HEK293 (cell line): ENCODE data around the gene RPL13A.

ENCODE experiments used
- BCL11A ChIP-seq: fragments of 450-650 bp; formaldehyde crosslinking; IDR thresholded peaks from 2 replicates; pipeline ENCODE4 v1.5.1; 2016; ENCODE audit warnings: low read depth, missing biosample characterization, missing genetic modification characterization
- BCL6B ChIP-seq: fragments of 450-650 bp; formaldehyde crosslinking; IDR thresholded peaks from 2 replicates; pipeline ENCODE4 v1.5.1; 2017; ENCODE audit warnings: missing biosample characterization, missing genetic modification characterization
- ELK4 ChIP-seq: IDR thresholded peaks from 2 replicates; pipeline ENCODE4 v1.6.1; 2011; ENCODE audit warnings: mild to moderate bottlenecking, low read depth, low read length, borderline replicate concordance
- GLI4 ChIP-seq: fragments of 450-650 bp; formaldehyde crosslinking; IDR thresholded peaks from 2 replicates; pipeline ENCODE4 v1.5.1; 2016; ENCODE audit warnings: missing biosample characterization, missing genetic modification characterization
- PRDM1 ChIP-seq: fragments of 450-650 bp; formaldehyde crosslinking; IDR thresholded peaks from 2 replicates; pipeline ENCODE4; 2016; ENCODE audit warnings: missing biosample characterization, missing genetic modification characterization
- PRDM6 ChIP-seq: fragments of 450-650 bp; formaldehyde crosslinking; IDR thresholded peaks from 2 replicates; pipeline ENCODE4 v1.5.1; 2017; ENCODE audit warnings: missing biosample characterization, missing genetic modification characterization
- SCRT2 ChIP-seq: fragments of 450-650 bp; formaldehyde crosslinking; IDR thresholded peaks from 2 replicates; pipeline ENCODE4 v1.5.1; 2016; ENCODE audit warnings: missing biosample characterization, missing genetic modification characterization
- ZBTB20 ChIP-seq: fragments of 450-650 bp; formaldehyde crosslinking; IDR thresholded peaks from 2 replicates; pipeline ENCODE4 v1.5.1; 2016; ENCODE audit warnings: missing biosample characterization, missing genetic modification characterization
- ZBTB48 ChIP-seq: fragments of 450-650 bp; formaldehyde crosslinking; IDR thresholded peaks from 2 replicates; pipeline ENCODE4 v1.5.1; 2016; ENCODE audit warnings: missing biosample characterization, missing genetic modification characterization
- ZBTB7A ChIP-seq: fragments of 450-650 bp; formaldehyde crosslinking; IDR thresholded peaks from 2 replicates; pipeline ENCODE4 v1.5.1; 2016; ENCODE audit warnings: low read depth, missing biosample characterization, missing genetic modification characterization
- ZNF10 ChIP-seq: fragments of 450-650 bp; formaldehyde crosslinking; IDR thresholded peaks from 2 replicates; pipeline ENCODE4 v1.5.1; 2017; ENCODE audit warnings: missing biosample characterization, missing genetic modification characterization
- ZNF146 ChIP-seq: fragments of 450-650 bp; formaldehyde crosslinking; IDR thresholded peaks from 2 replicates; pipeline ENCODE4 v1.5.1; 2016; ENCODE audit warnings: missing biosample characterization, missing genetic modification characterization
- ZNF157 ChIP-seq: fragments of 450-650 bp; formaldehyde crosslinking; IDR thresholded peaks from 2 replicates; pipeline ENCODE4 v1.5.1; 2016; ENCODE audit warnings: missing biosample characterization, missing genetic modification characterization
- ZNF211 ChIP-seq: fragments of 450-650 bp; formaldehyde crosslinking; IDR thresholded peaks from 2 replicates; pipeline ENCODE4 v1.5.1; 2016; ENCODE audit warnings: low read depth, missing biosample characterization, missing genetic modification characterization
- ZNF280C ChIP-seq: fragments of 450-650 bp; formaldehyde crosslinking; IDR thresholded peaks from 2 replicates; pipeline ENCODE4 v1.5.1; 2016; ENCODE audit warnings: missing biosample characterization, missing genetic modification characterization
- ZNF292 ChIP-seq: fragments of 450-650 bp; formaldehyde crosslinking; IDR thresholded peaks from 2 replicates; pipeline ENCODE4 v1.5.1; 2016; ENCODE audit warnings: low read depth, missing biosample characterization, missing genetic modification characterization, borderline replicate concordance
- ZNF311 ChIP-seq: fragments of 450-650 bp; formaldehyde crosslinking; IDR thresholded peaks from 2 replicates; pipeline ENCODE4 v1.5.1; 2017; ENCODE audit warnings: missing biosample characterization, missing genetic modification characterization, borderline replicate concordance
- ZNF394 ChIP-seq: fragments of 450-650 bp; formaldehyde crosslinking; IDR thresholded peaks from 2 replicates; pipeline ENCODE4 v1.5.1; 2016; ENCODE audit warnings: missing biosample characterization, missing genetic modification characterization, mild to moderate bottlenecking, moderate library complexity, borderline replicate concordance
- ZNF48 ChIP-seq: fragments of 450-650 bp; formaldehyde crosslinking; IDR thresholded peaks from 2 replicates; pipeline ENCODE4 v1.5.1; 2016; ENCODE audit warnings: missing biosample characterization, missing genetic modification characterization
- ZNF529 ChIP-seq: fragments of 450-650 bp; formaldehyde crosslinking; IDR thresholded peaks from 2 replicates; pipeline ENCODE4 v1.5.1; 2017; ENCODE audit warnings: missing genetic modification characterization, missing biosample characterization; ENCODE audit not compliant: insufficient replicate concordance
- ZNF560 ChIP-seq: fragments of 450-650 bp; formaldehyde crosslinking; IDR thresholded peaks from 2 replicates; pipeline ENCODE4 v1.5.1; 2017; ENCODE audit warnings: missing biosample characterization, missing genetic modification characterization, borderline replicate concordance
- ZNF624 ChIP-seq: fragments of 450-650 bp; formaldehyde crosslinking; IDR thresholded peaks from 2 replicates; pipeline ENCODE4 v1.5.1; 2017; ENCODE audit warnings: missing biosample characterization, missing genetic modification characterization
- ZNF654 ChIP-seq: fragments of 450-650 bp; formaldehyde crosslinking; IDR thresholded peaks from 2 replicates; pipeline ENCODE4 v1.5.1; 2016; ENCODE audit warnings: low read depth, missing biosample characterization, missing genetic modification characterization
- ZNF777 ChIP-seq: fragments of 450-650 bp; formaldehyde crosslinking; IDR thresholded peaks from 2 replicates; pipeline ENCODE4 v1.5.1; 2017; ENCODE audit warnings: missing biosample characterization, missing genetic modification characterization, borderline replicate concordance
- ZSCAN18 ChIP-seq: fragments of 450-650 bp; formaldehyde crosslinking; IDR thresholded peaks from 2 replicates; pipeline ENCODE4 v1.5.1; 2016; ENCODE audit warnings: missing biosample characterization, missing genetic modification characterization
- ZSCAN23 ChIP-seq: fragments of 450-650 bp; formaldehyde crosslinking; IDR thresholded peaks from 2 replicates; pipeline ENCODE4 v1.5.1; 2016; ENCODE audit warnings: missing biosample characterization, missing genetic modification characterization
- TF ChIP-seq, protein P1 (sequence below): fragments of 450-650 bp; formaldehyde crosslinking; IDR thresholded peaks from 2 replicates; pipeline ENCODE4 v1.5.1; 2016; ENCODE audit warnings: missing biosample characterization, missing genetic modification characterization
- TF ChIP-seq, protein P2 (sequence below): fragments of 450-650 bp; formaldehyde crosslinking; IDR thresholded peaks from 2 replicates; pipeline ENCODE4 v1.5.1; 2016; ENCODE audit warnings: missing biosample characterization, missing genetic modification characterization

The RPL13A gene

DNA sequence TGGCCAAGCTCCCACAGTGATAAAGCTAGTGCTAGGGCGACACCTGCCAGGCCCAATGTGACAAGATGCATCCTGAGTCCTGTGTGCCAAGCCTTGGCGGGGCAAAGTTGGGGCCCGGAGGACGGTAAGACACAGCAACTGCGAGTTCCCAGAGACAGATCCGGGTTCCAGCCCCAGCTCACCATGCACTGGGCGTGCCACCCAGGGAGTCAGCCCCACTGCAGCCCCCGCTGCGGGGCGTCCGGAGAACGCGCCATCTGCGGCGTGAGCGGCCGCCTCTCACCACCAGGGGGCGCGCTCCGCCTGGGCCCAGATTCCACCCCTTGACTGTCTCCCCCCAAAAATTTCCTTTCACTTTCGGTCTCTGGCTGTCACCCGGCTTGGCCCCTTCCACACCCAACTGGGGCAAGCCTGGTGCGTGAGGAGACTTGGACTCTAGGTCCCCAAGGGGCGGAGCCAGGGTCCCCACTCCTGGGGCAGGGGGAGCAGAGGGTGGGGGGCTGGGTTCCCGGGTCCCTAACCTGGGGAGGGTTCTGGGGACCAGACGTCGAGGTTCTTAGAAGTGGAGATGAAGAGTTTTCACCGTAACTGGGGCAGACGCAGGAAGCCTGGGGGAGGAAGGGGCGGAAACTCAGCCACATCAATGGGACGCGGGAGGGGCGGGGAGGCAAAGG lies 13.4 kb upstream of the RPL13A start, which contains the start of gene FLT3LG (continued):
- no peak for TF ChIP-seq ELK4
- no peak for TF ChIP-seq GLI4 (tag by site-specific recombination)
- 0 out of 2 replicates have a peak, but pooled peaks have one; percentile 35 for TF ChIP-seq ZBTB7A (tag by site-specific recombination)
- TF ChIP-seq SCRT2 (tag by site-specific recombination) = no peak
- TF ChIP-seq BCL11A = 0 out of 2 replicates have a peak, but pooled peaks have one; percentile 11
- no peak for TF ChIP-seq ZNF394 (tag by site-specific recombination)
- no peak; the same call in 1 of the 2 replicates for TF ChIP-seq ZSCAN18 (tag by site-specific recombination)
- TF ChIP-seq ZNF157 = no peak
- TF ChIP-seq ZNF777 (tag by site-specific recombination) = peak; percentile 71; the same call in 1 of the 2 replicates
- TF ChIP-seq ZNF48 (tag by site-specific recombination) = no peak
- peak; percentile 45; the same call in 1 of the 2 replicates for TF ChIP-seq ZNF10 (tag by site-specific recombination)
- TF ChIP-seq ZNF624 (tag by site-specific recombination) = no peak
- no peak for TF ChIP-seq ZNF211 (tag by site-specific recombination)
- no peak for TF ChIP-seq ZNF560
- no peak for TF ChIP-seq ZNF529
- TF ChIP-seq, protein P1, sequence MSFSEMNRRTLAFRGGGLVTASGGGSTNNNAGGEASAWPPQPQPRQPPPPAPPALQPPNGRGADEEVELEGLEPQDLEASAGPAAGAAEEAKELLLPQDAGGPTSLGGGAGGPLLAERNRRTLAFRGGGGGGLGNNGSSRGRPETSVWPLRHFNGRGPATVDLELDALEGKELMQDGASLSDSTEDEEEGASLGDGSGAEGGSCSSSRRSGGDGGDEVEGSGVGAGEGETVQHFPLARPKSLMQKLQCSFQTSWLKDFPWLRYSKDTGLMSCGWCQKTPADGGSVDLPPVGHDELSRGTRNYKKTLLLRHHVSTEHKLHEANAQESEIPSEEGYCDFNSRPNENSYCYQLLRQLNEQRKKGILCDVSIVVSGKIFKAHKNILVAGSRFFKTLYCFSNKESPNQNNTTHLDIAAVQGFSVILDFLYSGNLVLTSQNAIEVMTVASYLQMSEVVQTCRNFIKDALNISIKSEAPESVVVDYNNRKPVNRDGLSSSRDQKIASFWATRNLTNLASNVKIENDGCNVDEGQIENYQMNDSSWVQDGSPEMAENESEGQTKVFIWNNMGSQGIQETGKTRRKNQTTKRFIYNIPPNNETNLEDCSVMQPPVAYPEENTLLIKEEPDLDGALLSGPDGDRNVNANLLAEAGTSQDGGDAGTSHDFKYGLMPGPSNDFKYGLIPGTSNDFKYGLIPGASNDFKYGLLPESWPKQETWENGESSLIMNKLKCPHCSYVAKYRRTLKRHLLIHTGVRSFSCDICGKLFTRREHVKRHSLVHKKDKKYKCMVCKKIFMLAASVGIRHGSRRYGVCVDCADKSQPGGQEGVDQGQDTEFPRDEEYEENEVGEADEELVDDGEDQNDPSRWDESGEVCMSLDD = peak; percentile 96
- peak; percentile 48 for TF ChIP-seq ZNF654 (tag by site-specific recombination)
- peak; percentile 16; the same call in 1 of the 2 replicates for TF ChIP-seq ZBTB20
- TF ChIP-seq ZNF292 (tag by site-specific recombination) = no peak
- TF ChIP-seq BCL6B (tag by site-specific recombination) = no peak
- TF ChIP-seq ZBTB48 (tag by site-specific recombination) = peak; percentile 83
- no peak for TF ChIP-seq ZNF146 (tag by site-specific recombination)
- TF ChIP-seq, protein P2, sequence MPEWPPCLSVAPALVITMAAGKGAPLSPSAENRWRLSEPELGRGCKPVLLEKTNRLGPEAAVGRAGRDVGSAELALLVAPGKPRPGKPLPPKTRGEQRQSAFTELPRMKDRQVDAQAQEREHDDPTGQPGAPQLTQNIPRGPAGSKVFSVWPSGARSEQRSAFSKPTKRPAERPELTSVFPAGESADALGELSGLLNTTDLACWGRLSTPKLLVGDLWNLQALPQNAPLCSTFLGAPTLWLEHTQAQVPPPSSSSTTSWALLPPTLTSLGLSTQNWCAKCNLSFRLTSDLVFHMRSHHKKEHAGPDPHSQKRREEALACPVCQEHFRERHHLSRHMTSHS (tag by site-specific recombination) = no peak
- TF ChIP-seq ZNF280C (tag by site-specific recombination) = no peak
- no peak for TF ChIP-seq ZNF311 (tag by site-specific recombination)
- peak; percentile 77 for TF ChIP-seq PRDM1 (tag by site-specific recombination)
- no peak for TF ChIP-seq PRDM6
- TF ChIP-seq ZSCAN23 (tag by site-specific recombination) = no peak
